DMS153 (cell line): Measurements from ENCODE around the gene JPH2.
A peak's percentile ranks its signal among the peaks of the same experiment; 100 is the strongest.

Source experiments
- DNase-seq: peaks from one replicate; lab custom pipeline; 2025; lab: John Stamatoyannopoulos, UW

JPH2 gene

GRCh38 chr20:44125332-44126127 is 61.5 kb downstream of the JPH2 start:
- no peak for DNase-seq

- no peak for DNase-seq
Observed at GRCh38 chr20:44123874-44124535, 63.0 kb downstream of the JPH2 start.

GRCh38 chr20:44123251-44123650 is 63.7 kb downstream of the JPH2 start:
- no peak for DNase-seq

- DNase-seq: no peak
Observed at GRCh38 chr20:44120676-44121425, 66.1 kb downstream of the JPH2 start.

GRCh38 chr20:44118185-44119033 is 68.6 kb downstream of the JPH2 start:
- no peak for DNase-seq

GRCh38 chr20:44117296-44118184 is 69.4 kb downstream of the JPH2 start:
- no peak for DNase-seq

GRCh38 chr20:44115762-44116644 is 71.0 kb downstream of the JPH2 start:
- no peak for DNase-seq

- DNase-seq: no peak
Observed at GRCh38 chr20:44115181-44115580, 71.8 kb downstream of the JPH2 start.

GRCh38 chr20:44113618-44114376 is 73.2 kb downstream of the JPH2 start:
- peak; percentile 75 for DNase-seq

GRCh38 chr20:44112889-44113617 is 73.9 kb downstream of the JPH2 start:
- no peak for DNase-seq

- no peak for DNase-seq
Observed at GRCh38 chr20:44112456-44112855, 74.5 kb downstream of the JPH2 start.

GRCh38 chr20:44111712-44112335 is 75.2 kb downstream of the JPH2 start:
- DNase-seq: no peak

GRCh38 chr20:44110816-44111568 is 76.0 kb downstream of the JPH2 start:
- DNase-seq: no peak

GRCh38 chr20:44109951-44110361 is 77.0 kb downstream of the JPH2 start:
- no peak for DNase-seq

GRCh38 chr20:44106615-44107014 is 80.4 kb downstream of the JPH2 start:
- DNase-seq: no peak

GRCh38 chr20:44104798-44105517 is 82.0 kb downstream of the JPH2 start:
- peak; percentile 61 for DNase-seq
